Stimulated activated CD4-positive, alpha-beta T cell treated with anti-CD3 and anti-CD28 coated beads, Interleukin-2, amount 100 ng/mL, for 24 hours (primary cell): ENCODE data around the gene STX18.
A peak's percentile ranks its signal among the peaks of the same experiment; 100 is the strongest.
"Not testable (repeated sequence)": the region's sequence is repeated elsewhere in the genome, so short reads cannot be mapped to it uniquely, and the experiment has no call there.

Experiments used
- DNase-seq, 2 donors: peaks; one replicate each; pipeline ENCODE4 v3.0.0-alpha.2; 2020

The STX18 gene

DNA sequence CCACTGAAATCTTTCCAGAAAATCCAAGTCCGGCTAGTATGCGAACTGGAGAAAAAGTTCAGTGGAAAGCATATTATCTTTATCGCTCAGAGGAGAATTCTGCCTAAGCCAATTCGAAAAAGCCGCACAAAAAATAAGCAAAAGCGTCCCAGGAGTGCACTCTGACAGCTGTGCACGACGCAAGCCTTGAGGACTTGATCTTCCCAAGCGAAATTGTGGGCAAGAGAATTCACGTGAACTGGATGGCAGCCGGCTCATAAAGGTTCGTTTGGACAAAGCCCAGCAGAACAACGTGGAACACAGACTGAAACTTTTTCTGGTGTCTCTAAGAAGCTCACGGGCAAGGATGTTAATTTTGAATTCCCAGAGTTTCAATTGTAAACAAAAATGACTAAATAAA lies 34.4 kb downstream of the STX18 start:
- no peak for DNase-seq

DNA sequence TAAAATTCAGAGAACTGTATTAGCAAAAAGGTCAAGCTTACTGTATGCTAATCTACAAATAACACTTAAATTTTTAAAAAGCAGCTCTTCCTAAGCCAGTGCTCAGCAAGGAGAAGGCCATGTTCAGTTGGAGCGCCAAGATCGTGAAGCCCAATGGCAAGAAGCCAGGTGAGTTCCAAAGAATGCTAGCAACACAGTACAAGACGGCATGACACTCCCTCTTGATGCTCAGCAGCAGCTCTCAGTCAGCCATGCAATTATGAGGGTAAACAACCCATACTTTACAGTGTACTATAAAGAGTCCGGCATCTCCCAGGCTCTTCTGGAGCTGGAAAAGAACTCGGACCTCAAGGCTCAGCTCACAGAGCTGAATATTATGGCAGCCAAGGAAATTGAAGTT lies 34.9 kb downstream of the STX18 start:
- no peak for DNase-seq

DNA sequence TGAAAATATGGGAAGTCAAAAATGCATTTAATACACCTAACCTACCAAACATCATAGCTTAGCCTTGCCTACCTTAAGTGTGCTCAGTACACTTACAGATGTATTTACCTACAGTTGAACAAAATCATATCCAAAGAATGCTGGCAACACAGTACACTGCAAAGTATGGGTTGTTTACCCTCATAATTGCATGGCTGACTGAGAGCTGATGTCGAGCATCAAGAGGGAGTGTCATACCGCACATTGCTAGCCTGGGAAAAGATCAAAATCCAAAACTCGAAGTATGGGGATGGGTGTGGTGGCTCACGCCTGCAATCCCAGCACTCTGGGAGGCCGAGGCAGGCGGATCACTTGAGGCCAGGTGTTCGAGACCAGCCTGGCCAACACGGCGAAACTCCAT lies 36.6 kb downstream of the STX18 start:
- DNase-seq = not testable (repeated sequence)

DNA sequence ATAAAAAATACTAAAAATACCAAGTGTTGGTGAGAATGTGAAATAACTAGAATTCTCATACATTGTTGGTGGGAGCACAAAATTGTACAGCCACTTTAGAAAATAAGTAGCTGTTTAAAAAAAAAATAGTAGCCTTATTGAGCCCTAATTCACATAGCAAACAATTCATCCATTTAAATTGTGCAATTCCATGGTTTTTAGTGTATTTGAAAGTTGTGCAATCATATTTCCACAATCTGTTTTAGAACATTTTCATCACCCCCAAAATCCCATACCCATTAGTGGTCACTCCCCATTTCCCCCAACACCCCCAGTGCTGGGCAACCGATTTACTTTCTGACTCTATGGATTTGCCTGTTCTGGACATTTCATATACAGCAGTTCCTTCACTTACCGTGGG lies 37.1 kb downstream of the STX18 start:
- DNase-seq = no peak

DNA sequence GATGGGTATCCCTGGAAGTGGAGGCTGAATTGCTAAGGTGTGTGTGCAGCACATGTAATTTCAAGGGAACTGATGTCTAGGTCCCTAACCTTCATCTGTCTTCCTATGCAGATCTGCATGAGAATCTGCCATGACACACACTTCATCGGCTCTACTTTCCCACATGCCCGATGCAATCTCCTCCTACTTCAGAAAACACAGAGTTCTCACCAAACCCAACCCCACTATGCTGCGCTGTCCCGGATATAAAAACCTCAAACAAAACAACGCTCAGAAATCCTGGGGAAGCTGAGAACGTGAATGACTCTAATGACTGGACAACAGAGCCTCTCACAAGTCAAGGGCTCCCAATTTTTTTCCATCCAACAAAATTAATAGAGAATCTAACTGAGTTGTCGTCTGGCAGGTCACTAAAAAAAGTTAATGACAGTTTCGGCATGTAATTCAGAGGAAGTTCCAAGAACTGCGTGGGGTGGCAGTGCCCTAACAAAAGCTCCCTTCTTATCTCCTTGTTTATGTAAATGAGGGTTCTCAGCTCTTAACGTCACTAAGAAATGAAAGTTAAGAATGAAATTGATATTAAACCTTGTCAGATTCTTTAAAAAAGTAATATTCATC lies 39.0 kb downstream of the STX18 start:
- DNase-seq = peak; percentile 14 to 35

DNA sequence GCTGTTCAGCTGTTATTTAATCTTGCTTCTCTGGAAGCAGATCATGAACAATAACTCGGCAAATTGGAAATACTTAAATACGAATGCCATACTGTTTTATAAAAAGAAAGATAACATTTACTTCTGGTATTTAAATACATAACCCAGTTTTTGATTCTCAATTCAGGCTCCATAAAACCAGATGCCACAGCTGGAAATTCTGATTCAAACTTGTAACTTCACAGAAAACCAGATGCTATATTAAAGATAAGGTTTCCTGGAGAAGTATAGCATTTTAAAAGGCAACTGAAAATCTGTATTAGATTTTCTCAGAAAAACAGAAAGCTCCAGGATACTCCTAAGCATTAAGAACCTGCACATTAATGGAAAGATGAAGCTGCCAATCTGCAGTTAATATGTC lies 40.2 kb downstream of the STX18 start:
- DNase-seq = no peak

DNA sequence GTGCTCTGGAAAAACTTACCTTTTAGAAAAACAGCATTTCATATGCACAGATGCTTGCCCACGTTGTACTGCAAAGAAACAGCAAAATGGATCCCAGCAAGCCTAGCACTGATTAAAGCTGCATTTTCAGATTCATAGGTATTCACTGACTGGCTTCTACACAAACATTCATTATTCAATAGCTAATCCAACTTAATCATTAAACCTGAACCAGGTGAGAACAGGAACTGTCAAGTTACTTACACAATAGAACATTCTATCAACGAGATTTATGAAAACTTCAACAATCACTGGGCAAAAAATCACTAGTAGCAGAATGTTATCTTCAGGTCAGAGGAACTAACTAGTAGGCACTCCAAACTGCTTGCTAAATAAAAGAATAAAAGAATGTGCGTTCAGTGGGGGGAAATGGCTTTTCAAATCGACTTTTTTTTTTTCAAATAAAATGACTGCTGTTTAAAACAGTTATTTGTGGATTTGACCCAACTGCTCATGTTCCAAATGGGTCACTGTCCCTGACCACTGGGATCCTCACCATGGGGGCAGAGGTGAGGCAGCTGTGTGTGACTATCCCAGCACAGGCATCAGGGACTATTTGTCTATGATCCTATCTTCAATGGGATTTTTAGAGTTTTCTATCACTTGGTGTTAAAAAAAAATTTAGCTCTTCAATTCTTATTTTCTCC lies 42.3 kb downstream of the STX18 start:
- no peak for DNase-seq

DNA sequence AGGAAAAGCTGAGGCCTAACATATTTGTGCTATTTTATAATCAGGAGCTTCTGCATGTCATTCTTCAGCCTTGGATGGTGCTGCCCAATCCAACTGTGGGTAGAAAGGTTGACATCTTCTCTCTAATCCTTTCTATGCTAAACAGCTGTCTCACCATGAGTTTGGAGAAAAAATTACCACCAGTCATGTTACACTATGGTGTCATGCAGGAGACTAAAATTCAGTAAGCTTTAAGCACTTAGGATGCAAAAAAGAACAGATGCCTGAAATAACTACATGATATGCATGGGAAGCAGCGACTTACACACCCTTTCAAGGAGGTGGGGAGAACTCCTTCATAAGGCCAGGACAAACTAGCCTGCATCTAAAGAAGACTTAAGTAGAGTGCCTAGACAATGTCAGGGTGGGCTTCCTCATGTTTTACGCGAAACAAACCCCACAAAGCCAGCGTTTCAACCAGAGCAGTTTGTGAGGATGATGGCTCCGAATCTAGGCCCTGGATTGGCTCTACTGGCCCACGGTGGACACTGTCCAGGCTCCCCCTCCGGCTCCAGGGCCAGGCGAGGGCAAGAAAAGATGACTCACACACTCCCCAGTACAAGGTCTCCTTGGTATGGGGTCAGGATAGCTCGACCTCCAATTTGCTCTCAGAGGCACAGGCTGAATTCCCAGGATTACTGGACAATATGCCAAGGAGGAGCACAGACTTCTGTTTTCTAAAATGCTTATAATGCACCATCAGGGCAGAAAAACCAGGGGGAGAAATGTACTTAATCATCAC lies 45.1 kb downstream of the STX18 start:
- no peak for DNase-seq

DNA sequence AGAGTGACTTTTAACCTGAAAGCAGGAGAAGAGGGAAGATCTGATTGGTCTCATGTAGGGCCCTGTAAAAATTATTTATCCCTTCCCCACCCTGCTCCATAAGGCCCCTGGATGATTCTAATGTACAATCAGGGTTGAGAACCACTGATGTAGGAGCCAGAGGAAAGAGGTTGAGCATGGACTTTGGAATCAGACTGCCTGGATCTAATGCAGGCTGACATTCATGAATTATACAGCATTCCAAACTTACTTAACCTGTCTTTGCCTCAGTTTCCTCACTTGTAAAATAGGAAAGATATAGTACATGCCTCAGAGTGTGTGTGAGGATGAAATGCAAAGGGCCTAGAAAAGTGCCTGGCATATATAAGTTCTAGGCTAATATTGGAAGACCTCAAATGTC lies 47.0 kb downstream of the STX18 start:
- no peak for DNase-seq

DNA sequence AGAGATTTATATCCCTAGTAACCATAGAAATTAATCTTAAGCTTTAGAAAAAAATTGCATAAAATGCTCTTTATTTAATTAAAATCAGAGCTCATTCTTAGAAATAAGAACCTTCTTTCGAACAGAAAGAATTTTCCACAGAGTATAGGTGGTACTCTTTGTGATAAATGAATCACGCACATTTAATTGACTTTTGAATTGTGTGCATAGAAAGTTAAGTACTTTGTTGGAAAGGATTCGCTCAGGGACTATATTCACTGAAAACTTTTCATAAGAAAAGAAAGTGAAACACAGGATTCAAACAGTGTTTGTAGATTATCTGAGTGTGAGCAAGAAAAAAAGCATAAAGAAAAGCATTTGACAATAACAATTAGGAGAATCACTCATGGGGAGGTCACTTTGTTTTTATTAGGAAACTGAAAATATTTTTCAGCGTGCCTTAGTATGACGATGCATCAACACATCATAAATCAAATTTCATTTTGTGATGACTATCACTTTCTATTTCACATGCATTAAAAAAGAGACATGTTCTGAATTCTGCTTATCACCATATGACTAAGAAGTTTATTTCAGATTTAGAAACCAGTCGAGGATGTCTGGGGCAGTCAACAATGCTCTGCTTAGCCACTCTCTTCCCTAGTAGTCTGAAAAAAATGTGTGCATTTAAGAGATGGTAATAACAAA lies 49.5 kb downstream of the STX18 start:
- no peak for DNase-seq

DNA sequence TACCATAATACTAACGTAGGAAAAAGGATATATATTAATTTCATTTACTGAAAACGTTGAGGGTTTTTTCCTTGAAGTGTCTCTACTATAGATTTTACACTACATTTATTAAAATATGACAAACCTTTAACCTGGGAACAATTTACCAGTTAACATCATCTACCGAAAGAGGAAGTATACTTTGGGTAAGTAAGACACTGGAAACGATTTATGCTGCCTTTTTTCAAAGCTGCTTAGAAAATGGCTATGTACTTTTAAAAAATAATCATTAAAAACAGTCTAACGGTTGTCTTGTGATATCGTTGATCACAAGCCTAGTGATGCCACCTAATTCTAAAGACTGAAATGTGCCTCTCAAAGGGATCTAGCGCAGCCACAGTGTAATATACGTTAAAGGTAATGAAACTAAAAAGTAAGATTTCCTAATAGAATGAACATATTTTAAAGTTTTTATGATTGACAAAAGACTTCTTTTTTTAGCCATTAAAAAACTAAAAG lies 50.4 kb downstream of the STX18 start:
- DNase-seq = no peak

DNA sequence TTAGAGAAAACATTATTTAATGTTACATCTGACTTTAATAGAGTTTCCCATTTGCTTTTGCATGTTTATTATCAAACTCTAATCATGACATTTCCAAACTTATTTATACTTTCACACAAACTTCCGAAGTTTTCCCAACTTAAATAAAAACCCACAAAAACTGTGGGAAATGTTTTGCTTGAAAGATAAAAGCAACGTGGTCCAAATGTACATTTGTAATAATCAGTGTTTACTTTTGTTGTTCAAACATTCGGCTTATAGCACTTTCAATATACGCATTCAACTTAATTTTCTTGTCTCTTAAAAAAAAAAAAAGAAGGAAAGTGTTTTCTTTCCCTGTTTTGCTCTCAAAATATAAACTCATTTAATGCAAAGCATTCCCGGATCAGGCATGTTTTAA lies 51.0 kb downstream of the STX18 start:
- no peak for DNase-seq

DNA sequence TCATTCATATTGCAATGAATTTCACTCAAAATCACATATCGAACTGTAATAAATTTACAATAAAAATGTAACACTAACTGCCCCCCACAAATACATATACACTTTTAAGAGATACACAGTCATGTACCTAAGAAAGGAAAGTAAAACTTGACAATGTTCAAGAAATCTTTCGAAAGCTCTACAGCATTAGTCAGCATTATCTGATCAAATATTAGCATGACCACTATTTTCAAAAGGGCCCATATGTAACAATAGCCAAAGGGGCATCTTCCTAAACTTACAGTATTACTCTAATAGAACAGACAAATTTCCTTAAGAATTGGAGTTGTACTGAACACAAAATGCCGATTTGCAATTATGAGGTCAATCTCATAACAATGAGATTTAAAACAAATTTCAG lies 51.8 kb downstream of the STX18 start:
- DNase-seq = no peak

DNA sequence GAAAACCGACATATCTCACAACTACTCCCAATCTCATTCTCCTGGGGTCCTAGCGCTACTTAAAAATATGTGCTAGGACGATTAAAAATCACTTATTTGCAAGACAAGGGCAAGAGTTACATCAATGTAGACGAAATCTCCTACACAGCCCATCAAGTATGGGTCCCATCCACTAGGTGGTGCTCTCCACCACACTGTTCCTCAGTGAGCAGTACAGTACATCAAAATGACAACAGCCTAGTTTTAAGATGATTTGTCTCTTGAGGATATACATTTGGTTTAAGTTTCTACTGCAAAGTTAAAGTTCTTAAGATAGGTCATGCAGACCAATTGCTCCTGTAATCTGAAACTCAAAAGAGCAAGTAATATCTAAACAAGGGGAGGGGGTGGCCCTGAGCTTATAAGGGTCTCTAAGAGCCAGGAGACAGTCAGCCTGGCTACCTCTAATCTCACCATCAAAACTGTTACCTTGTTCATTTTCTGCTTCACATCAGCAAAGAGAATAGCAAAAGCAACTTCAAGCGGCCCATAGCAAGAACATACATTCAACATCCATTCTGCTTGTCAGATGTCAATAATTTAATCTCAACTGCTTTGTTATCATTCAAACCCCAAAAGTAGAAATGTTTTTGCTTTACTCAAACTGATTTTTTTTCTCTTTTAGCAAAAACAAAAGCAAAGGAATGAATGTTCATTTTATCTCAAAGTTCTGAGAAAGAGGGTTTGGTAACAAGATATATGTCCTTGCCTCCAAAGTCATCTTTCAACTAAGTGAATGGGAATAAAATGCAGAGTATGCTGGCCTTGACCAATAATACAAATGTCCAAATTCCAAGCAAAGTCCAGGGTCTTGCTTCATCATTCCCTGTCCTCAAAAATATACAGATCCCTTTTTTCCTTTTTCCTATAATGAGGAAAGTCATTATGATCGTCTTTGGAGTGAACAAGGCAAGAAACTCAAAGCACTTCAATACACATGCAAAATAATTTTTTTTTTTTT lies 53.1 kb downstream of the STX18 start:
- DNase-seq = peak; percentile 74 to 78

DNA sequence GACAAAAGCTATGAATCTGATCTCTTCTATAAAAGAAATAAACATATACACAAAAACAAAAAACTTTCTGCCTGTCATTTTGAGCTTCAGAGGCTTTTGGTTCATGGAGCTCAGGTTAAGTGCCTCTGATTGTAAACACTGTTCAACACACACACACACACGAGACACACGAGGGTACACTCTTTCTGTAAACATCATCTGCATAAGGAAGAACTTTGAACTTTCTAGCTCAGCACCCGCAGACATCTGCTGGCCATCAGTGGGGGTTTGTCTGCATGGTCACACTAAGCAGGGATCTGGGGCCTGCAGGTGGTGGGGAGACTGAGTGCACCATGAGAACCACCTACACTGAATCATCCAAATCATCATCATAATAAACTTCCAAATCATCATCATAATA lies 54.9 kb downstream of the STX18 start:
- no peak for DNase-seq

DNA sequence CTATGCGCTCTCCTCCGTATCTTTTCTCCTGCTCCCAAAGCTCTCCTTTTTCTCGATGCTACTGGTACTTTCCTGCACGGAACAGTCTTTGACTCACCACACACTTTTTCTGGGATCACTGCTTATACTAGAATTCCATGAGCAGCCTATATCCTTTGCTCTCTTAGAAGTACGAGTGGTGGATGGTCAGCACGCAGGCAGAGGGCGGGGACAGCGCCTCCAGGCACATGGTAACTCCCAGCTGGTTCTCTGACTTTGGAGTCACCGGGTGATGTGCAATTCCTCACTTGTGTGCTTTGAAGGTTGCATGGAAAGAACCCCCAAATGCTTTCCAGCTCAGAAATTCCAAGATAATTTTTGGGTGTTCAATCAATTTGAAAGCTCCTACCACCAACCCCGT lies 56.0 kb downstream of the STX18 start:
- DNase-seq = no peak

DNA sequence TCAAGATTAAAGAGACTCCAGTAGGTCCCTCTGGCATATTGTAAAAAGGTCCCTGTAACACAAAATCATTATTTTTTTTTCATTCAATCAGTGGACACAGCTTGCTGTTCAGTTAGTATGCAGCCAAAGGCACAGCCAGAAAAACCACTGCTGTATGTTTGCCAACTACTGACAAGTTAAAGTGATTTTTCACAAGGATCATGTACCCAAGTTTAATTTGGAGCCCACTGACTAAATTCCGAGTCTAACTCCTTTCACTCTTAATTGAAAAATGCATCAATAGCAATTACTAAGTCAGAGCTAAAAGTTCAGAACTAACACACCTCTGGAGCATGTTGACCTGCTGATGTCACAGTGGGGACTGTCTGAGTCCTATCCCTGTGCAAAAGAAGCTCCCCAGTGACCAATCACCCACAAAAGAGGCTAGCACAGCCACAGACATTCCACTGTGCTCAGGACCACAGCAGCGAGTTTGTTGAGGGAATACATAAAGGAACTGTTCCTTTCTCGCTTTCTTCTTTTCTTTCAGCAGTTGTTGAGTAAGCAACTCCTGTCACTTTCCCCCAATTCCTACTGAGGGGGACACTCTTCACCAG lies 60.4 kb downstream of the STX18 start:
- DNase-seq = no peak

DNA sequence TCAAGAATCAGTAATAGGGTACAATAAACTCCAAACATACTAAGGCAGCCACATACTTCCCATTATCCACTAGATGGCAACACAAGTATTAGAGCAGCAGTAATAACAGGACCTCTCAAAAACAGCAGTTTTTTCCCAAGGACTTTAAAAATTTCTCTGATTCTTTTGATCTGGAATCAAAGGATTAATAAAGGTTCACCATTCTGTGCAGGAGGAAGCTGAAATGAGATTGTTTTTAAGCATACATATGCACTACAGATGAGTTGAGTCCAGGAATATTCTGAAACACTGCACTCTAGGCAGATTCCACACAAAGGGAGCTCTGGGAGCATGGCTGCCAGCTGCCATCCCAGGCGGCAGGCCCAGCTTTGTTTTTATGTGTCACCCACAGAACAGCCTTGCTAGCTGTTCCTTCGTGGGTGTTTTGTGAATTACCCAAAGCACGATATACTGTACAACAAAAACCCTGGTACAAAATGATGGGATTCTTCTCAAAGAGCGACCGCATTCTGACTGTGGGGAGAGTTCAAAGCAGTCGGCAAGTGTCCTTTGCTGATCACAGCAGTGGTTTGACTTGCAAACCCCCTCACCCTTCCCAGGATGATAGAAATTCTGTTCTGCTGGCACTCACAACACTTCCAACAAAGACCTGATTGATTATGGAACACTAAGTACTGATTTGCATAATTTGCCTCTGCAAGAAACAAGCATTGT lies 61.0 kb downstream of the STX18 start:
- no peak for DNase-seq

DNA sequence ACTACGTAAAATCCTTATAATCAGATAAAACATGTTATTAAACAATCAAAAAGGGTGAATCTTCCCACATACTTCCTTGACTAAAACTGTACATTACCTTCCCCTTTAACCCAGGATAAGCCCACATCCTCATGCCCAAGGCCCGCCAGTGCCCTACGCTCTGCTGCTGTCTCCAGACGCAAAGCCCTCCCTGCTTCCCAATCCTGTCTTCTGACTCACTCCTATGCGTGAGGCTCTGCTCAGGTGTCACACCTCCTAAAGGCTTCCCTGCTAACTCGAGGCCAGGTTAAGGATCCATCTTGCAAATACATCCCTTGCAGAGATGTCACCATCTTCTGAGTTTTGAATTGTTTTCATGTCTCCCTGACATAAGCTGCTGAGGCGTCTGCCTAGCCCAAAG lies 61.6 kb downstream of the STX18 start:
- no peak for DNase-seq

DNA sequence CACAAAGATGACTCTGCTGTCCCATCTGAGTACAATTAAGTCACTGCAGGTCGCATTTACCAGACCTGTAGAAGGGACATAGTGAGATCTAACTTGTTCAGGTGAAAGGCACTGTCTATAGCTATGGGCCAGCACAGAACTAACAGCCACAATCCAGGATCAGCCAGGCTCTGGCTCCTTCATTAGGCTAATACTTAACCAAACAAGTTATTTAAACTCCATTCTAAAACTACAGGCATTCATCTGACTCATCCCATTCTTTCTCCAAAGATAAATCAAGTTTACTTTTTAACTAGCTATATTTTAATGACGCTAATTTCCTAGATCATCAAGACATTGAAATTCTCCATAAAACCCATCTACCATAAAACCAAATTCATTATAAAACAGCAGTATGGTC lies 62.5 kb downstream of the STX18 start:
- DNase-seq = no peak

DNA sequence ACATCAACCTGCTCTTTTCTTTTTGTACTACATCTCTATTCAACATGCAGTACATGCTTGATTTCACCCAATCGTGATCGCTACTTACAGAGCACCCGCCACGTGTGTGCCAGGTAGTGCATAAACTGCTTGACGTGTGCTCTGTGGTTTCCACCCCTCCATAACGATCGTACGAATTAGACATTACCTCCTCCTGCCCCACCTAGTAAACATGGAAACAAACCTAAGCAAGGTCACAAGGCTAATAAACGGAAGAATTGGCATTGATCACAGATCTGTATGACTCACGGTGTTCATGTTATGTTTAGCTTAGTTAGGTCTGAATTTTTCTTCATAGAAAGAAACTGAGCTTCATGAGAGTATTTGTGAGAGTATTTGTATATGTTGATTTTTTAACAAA lies 64.1 kb downstream of the STX18 start:
- DNase-seq = no peak
